ENCODE data around the gene TSPAN1.
A peak's percentile ranks its signal among the peaks of the same experiment; 100 is the strongest.

TSPAN1 gene

GRCh38 chr1:46174448-46175231 is at the start of gene TSPAN1:
TSPAN1 (plus strand) TSS chr1:46175087; CDS start chr1:46181108, 6,021 bp downstream.
- DNase-seq (ENCODE audit: low read depth) = peak; percentile 48

GRCh38 chr1:46128344-46128743 is 46.5 kb upstream of the TSPAN1 start:
- H3K4me3 ChIP-seq (ENCODE audit: low read depth, low read length) = no peak overlapping the region
- no peak for DNase-seq (ENCODE audit: low read depth)

More at GRCh38 chr1:46174448-46175231, at the start of gene TSPAN1:
- H3K4me3 ChIP-seq (ENCODE audit: low read depth, low read length) = no peak within 1 kb of the TSS

- H3K4me3 ChIP-seq (ENCODE audit: low read depth, low read length) = peak overlapping the region; percentile 84
- DNase-seq (ENCODE audit: low read depth) = no peak
These were observed 44.8 kb upstream of the TSPAN1 start for GRCh38 chr1:46130121-46130520.

GRCh38 chr1:46130606-46131005 is 44.3 kb upstream of the TSPAN1 start:
- DNase-seq (ENCODE audit: low read depth) = no peak
- H3K4me3 ChIP-seq (ENCODE audit: low read depth, low read length) = peak overlapping the region; percentile 84

GRCh38 chr1:46131093-46131492 is 43.8 kb upstream of the TSPAN1 start:
- peak overlapping the region; percentile 84 for H3K4me3 ChIP-seq (ENCODE audit: low read depth, low read length)
- no peak for DNase-seq (ENCODE audit: low read depth)

- no peak for DNase-seq (ENCODE audit: low read depth)
- peak overlapping the region; percentile 84 for H3K4me3 ChIP-seq (ENCODE audit: low read depth, low read length)
These were observed 43.0 kb upstream of the TSPAN1 start for GRCh38 chr1:46131712-46132528.

DNA sequence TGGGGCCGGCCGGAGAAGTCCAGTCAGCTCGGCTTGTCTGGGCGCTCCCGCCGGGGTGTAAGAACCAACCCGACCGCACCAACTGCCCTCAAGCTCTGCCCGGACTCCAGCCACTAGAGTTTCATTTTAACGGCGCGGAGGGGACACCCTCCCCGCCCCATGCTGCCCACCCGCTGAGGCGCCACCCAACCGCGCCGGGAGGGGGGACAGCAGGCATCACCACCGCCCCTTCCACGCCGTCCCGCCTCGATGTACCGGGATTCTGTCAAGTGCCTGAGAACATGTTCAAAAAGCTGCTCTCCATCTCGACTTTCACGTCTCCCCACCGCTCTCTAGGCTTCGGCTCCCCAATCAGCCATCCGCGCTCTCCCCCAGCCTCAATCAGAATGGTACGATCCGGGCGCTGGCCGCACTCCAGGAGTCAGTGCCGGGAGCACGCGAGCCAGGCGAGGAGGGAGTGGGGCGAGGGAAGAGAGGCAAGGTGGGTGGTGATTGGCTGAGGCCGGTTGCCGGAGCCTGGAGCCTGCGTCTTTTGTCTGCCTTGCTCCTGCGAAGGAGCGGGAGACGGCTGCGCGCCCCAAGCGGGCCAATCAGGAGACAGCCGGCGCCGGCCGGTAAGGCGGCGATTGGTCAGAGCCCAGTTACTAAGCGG is 42.2 kb upstream of the TSPAN1 start, which contains the start of gene PIK3R3:
Gene PIK3R3, minus strand, starts transcription at position 101 of the 652 bp plus-strand sequence. CDS start 677 bp downstream, outside the sequence.
- peak; percentile 98 for DNase-seq (ENCODE audit: low read depth)
- peak within 1 kb of the TSS; percentile 84 for H3K4me3 ChIP-seq (ENCODE audit: low read depth, low read length)

DNA sequence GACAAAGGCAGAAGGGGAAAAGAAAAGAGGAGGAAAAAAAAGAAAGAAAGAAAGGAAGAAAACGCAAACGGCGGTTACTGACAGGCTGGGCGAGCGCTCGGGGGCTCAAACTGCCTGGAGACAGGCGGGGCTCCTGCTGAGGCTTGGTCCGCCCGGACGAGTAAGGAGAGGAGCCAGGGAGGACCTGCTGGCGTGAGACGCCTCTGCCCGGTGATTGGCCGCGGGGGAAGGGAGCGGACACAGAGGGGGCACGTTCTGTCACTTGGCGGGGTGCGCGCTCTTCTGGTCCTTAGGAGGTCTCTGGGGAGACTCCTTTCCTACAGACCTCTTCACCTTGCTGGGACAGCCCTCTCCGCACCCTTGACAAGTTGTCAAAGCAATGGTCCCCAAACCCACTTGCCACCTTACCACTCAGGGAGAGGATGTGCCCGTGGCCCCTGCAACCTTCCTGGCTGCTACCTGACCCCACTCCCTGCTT is 41.7 kb upstream of the TSPAN1 start:
- no peak for DNase-seq (ENCODE audit: low read depth)
- H3K4me3 ChIP-seq (ENCODE audit: low read depth, low read length) = peak overlapping the region; percentile 65

DNA sequence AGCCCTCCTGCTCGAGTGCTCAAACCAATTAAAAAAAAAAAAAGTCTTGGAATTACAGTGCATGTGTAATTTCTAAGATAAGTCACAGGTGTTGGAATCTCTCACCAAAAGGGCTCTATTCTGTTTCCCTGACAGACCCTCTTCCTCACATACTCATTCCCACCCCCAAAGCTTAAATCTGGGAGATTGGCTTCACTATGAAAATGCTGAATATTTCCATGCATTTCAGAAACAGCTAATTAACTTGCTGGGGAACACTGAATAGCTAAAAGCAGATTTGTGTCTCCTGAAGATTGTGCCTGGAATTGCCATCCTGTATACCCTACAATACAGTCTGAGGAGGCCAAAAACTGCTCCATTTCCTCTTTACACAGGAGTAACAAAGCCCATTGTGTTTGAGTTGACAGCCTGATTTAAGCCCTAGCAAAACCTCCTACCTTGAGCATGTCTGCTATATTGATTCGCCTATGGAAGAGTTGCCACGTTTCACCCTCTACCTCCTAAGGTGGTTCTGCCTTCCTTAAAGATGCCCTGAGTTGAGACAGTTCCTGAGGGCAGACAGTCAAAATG is 41.0 kb upstream of the TSPAN1 start:
- peak overlapping the region; percentile 65 for H3K4me3 ChIP-seq (ENCODE audit: low read depth, low read length)
- no peak for DNase-seq (ENCODE audit: low read depth)

DNA sequence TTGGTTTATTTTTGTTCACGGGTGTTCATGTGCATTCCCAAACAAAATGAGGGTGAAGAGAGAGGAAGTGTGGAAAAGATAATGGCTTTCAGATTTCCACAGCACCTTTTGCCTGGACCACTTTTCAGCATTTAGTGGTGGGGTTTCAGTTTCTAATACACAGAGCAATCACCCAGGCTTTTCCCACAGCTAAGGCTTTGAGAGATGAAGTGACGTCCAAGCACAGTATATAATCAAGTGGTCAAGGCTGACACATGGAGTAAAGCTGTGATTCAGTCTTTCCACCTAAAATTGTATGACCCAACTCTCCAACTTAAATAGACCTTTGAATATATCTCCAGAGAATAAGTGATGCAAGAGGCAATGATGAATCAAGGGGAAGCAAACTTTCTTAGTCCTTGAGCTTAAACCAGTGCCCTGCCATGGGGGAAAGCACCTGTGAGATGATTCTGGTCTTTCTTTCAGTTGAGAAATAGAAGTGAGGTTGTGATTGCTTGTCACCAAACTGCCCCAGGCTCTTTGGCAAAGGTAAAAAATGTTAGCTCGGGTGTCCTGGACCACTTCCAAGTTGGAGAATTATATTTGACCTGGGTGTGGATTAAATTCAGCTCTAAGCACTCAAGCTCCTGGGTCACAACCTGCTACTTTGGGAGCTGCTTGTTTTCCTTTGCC is 40.1 kb upstream of the TSPAN1 start:
- no peak overlapping the region for H3K4me3 ChIP-seq (ENCODE audit: low read depth, low read length)
- DNase-seq (ENCODE audit: low read depth) = peak; percentile 92

GRCh38 chr1:46136711-46137110 is 38.2 kb upstream of the TSPAN1 start:
- DNase-seq (ENCODE audit: low read depth) = no peak
- no peak overlapping the region for H3K4me3 ChIP-seq (ENCODE audit: low read depth, low read length)

- DNase-seq (ENCODE audit: low read depth) = no peak
- H3K4me3 ChIP-seq (ENCODE audit: low read depth, low read length) = peak overlapping the region; percentile 32
These were observed 37.0 kb upstream of the TSPAN1 start for GRCh38 chr1:46137916-46138315.

DNA sequence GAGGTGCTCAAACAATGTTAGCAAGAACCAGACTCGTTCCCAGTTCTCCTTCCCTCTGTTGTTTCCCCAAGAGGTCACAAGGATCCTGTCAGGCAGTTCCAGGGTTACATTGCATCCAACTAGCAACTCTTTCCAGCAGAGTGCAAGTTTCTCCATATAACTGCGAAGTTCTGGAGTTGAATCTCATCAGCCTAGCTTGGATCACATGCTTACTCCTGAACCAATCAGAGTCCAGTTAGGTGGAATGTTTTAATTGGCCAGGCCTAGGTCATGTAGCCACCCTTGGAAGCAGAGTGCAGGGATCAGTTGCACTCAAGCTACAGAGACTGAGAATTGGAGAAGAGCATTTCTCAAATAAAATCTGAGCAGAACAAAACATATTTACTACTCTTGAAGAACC is 26.6 kb upstream of the TSPAN1 start:
- no peak overlapping the region for H3K4me3 ChIP-seq (ENCODE audit: low read depth, low read length)
- DNase-seq (ENCODE audit: low read depth) = no peak

DNA sequence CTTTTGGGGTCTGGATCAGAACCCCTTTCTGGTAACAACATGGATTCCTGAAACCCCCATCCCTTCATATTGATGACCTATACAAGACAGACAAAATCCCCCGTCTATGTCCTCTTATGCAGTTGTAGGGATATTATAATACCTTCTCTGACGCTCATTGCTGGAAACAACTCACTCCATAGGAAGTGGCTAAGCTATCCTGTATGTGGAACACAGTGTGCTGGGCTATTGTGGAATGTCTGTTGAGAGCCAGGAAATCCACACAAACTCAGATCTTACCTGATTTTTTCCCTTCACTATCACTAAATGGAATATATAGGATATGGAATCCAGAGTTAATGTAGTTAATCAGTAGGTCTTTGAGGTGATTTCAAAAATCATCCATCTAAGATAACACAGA is 24.8 kb upstream of the TSPAN1 start:
- DNase-seq (ENCODE audit: low read depth) = no peak
- H3K4me3 ChIP-seq (ENCODE audit: low read depth, low read length) = no peak overlapping the region

DNA sequence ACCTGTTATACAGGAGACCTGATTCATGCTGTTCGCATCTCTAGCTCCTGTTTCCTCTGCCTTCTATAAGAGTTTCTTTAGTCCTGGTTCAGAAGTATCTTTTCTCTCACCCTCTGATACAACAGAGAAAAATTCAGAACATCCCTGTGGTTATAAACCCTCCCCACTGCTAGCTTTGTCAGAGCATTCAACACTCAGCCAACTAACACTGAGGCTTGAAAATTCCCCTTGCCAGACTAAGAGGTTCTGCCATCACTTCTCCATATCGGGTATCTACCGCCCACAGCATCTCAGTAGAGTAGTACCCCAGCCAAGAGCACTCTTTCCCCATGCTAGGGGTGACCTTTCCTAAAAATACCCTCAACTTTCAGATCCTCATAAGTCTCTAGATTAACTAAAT is 22.9 kb upstream of the TSPAN1 start:
- peak; percentile 52 for DNase-seq (ENCODE audit: low read depth)
- H3K4me3 ChIP-seq (ENCODE audit: low read depth, low read length) = no peak overlapping the region

- no peak overlapping the region for H3K4me3 ChIP-seq (ENCODE audit: low read depth, low read length)
- DNase-seq (ENCODE audit: low read depth) = no peak
These were observed 21.7 kb upstream of the TSPAN1 start for GRCh38 chr1:46153228-46153627.

DNA sequence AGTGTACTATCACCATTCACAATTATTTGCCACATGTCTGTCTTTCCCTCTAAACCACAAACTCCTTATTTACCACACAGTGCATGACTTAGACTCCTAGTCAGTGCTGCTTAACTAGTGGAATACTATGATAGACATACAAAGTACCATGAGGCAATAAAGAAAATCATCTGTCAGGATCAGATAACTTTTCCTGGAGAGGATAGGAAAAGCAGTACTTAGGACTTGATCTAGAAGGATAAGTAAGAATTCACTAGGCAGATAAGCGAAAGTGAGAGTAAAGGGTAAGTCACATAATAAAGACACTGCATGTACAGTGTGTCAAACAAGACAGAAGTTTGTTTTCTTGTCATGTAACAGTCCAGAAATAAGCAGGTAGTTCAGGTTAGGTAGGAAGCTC is 21.2 kb upstream of the TSPAN1 start:
- DNase-seq (ENCODE audit: low read depth) = no peak
- no peak overlapping the region for H3K4me3 ChIP-seq (ENCODE audit: low read depth, low read length)

DNA sequence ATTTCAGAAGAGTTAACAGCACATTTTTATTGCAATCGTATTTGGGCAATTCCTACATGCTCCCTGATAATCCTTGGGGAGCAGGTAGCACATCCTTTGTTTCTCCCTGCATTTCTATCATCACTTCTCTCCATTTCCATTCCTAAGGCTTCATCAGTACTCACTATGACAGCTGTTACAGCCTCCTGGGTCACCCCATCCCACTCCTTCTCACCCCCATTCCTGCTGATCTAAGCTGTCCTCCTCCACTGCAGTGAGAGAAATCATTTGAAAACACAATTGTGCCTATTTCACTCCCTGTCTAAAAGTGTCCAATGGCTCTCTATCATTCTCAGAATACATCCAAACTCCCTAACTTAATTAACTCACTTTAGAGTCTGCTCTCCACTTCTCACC is 17.0 kb upstream of the TSPAN1 start:
- no peak overlapping the region for H3K4me3 ChIP-seq (ENCODE audit: low read depth, low read length)
- no peak for DNase-seq (ENCODE audit: low read depth)

Data from skeletal muscle cell (primary cell).